ENCODE data around the gene OR7G1. TPM values are rescaled to one million over a fixed set of nuclear protein-coding genes. Genes with fewer than 3 reads are reported as not detected.

Gene OR7G1
- total RNA-seq (not detected), polyA plus RNA-seq (not detected)

GRCh38 chr19:9115307-9115813 lies at the start of gene OR7G1:
Gene OR7G1, minus strand, starts transcription at chr19:9115763. Its CDS starts 0 bp downstream, at chr19:9115763.
- Histone ChIP-seq H3K27me3 (no peaks in the 10 kb centered on the region), H3K4me3 (no peak within 1 kb of the TSS), H3K27ac (no peak within 1 kb of the TSS), H3K4me1 (no peaks in the 10 kb centered on the region), H3K36me3 (no peaks in the 10 kb centered on the region), H3K9me3 (no peaks in the 10 kb centered on the region)
- FAIRE-seq: no peak
- DNase-seq: no peak
- no peak for TF ChIP-seq CTCF (IDR thresholded peaks at IDR 0.05)
- WGBS, 2 donors: 62 to 68% methylated on average over 2 of the region's 2 CpGs
- intact Hi-C loops (cut with DNase I): no loop called here
- ATAC-seq: no peak

- ATAC-seq: no peak
- no peak overlapping the region for H3K4me3 ChIP-seq
- intact Hi-C loops (cut with DNase I): no loop called here
- peaks cover 0 to 38% (median 24%) of the 10 kb centered on the region in 3 donors for H3K36me3 ChIP-seq
- no peak overlapping the region for H3K27ac ChIP-seq
- H3K27me3 ChIP-seq: no peaks in the 10 kb centered on the region
- WGBS, 2 donors: 95 to 98% methylated on average over 3 of the region's 3 CpGs
- H3K4me1 ChIP-seq: no peaks in the 10 kb centered on the region
- no peak for TF ChIP-seq CTCF (IDR thresholded peaks at IDR 0.05)
- H3K9me3 ChIP-seq: no peaks in the 10 kb centered on the region
- FAIRE-seq: no peak
- DNase-seq: no peak
Measured at GRCh38 chr19:9165261-9165660, 49.7 kb upstream of the OR7G1 start.

- WGBS, 2 donors: 97 to 99% methylated on average over 12 of the region's 12 CpGs
- no peak for FAIRE-seq
- TF ChIP-seq CTCF (IDR thresholded peaks at IDR 0.05): no peak
Measured at GRCh38 chr19:9161427-9161826, 45.9 kb upstream of the OR7G1 start.

GRCh38 chr19:9159891-9160290 lies 44.3 kb upstream of the OR7G1 start:
- Histone ChIP-seq H3K36me3 (peaks cover 9 to 77% (median 55%) of the 10 kb centered on the region in 3 donors), H3K9me3 (no peaks in the 10 kb centered on the region), H3K27ac (no peak overlapping the region), H3K27me3 (no peaks in the 10 kb centered on the region), H3K4me1 (no peaks in the 10 kb centered on the region), H3K4me3 (no peak overlapping the region)
- no peak for ATAC-seq
- no peak for TF ChIP-seq CTCF (IDR thresholded peaks at IDR 0.05)
- DNase-seq: no peak
- WGBS, 2 donors: 99 to 100% methylated on average over 13 of the region's 13 CpGs
- intact Hi-C loops (cut with DNase I): no loop called here
- FAIRE-seq: no peak

More at GRCh38 chr19:9161427-9161826, 45.9 kb upstream of the OR7G1 start:
- no peaks in the 10 kb centered on the region for H3K4me1 ChIP-seq
- intact Hi-C loops (cut with DNase I): no loop called here
- H3K27ac ChIP-seq: no peak overlapping the region
- ATAC-seq: no peak
- no peaks in the 10 kb centered on the region for H3K9me3 ChIP-seq
- no peak overlapping the region for H3K4me3 ChIP-seq
- H3K36me3 ChIP-seq: peaks cover 9 to 76% (median 55%) of the 10 kb centered on the region in 3 donors
- no peak for DNase-seq
- no peaks in the 10 kb centered on the region for H3K27me3 ChIP-seq

GRCh38 chr19:9156304-9156703 lies 40.7 kb upstream of the OR7G1 start:
- peaks cover 9 to 49% (median 42%) of the 10 kb centered on the region in 3 donors for H3K36me3 ChIP-seq
- intact Hi-C loops (cut with DNase I): no loop called here
- no peaks in the 10 kb centered on the region for H3K9me3 ChIP-seq
- H3K4me1 ChIP-seq: no peaks in the 10 kb centered on the region
- whole genome bisulfite sequencing, 2 donors: 86 to 91% methylated on average over 1 of the region's 1 CpG
- no peak overlapping the region for H3K4me3 ChIP-seq
- no peak overlapping the region for H3K27ac ChIP-seq
- no peak for TF ChIP-seq CTCF (IDR thresholded peaks at IDR 0.05)
- DNase-seq (no peak), FAIRE-seq (no peak), ATAC-seq (no peak)
- H3K27me3 ChIP-seq: no peaks in the 10 kb centered on the region

Data from pancreas (tissue), 10 donors.